Measurements from ENCODE around the gene C3orf20.

Gene C3orf20

DNA sequence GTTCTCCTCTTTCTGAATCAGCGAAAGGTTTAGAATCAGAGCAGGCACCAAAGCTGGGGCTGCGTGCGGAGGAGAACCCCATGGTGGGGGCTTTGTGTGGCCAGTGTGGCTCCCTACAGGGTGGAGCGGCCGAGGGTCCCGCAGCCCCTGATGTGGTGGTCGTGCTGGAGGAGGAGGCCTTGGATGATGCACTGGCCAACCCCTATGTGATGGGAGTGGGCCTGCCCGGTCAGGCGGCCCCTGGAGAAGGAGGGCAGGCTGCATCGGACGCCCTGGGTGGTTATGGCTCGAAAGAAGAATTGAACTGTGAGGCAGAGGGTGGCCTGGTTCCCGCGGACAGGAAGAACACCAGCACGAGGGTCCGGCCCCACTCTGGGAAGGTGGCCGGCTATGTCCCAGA lies 145.2 kb downstream of the C3orf20 start:
- DNase-seq = no peak

DNA sequence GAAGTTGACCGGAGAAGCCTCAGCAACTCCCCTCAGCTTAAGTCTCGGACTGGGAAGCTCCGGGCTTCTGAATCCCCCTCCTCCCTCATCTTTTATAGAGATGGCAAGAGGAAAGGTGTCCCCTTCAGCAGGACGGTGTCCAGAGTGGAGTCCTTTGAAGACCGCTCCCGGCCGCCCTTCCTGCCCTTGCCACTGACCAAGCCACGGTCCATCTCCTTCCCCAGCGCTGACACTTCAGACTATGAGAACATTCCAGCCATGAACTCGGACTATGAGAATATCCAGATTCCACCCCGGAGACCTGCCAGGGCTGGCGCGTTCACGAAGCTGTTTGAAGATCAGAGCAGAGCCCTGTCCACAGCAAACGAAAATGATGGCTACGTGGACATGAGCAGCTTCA lies 146.2 kb downstream of the C3orf20 start:
- no peak for DNase-seq

DNA sequence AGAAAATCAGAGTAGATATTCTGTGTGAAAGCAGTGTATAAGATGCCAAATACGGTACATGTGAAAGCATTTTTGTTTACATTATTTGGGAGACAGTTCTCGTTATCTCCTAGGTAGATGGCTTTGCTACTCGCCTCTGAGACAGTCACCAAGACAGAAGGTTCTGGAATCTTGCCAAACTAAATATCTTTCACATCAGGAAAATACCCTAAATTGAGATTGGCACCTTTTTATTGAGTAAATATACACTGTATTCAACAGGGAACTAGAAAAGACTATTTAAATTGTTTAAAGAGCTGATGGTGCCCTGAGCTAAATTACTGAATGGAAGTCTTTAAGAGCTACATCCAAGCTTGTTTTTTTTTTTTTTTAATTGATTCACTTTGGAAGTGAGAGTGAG lies 147.2 kb downstream of the C3orf20 start:
- DNase-seq = no peak
